ENCODE data around the gene DDX53. TPM values are rescaled to one million over a fixed set of nuclear protein-coding genes. Genes with fewer than 3 reads are reported as not detected.

The DDX53 gene
- total RNA-seq, 1 donor from 2014 or later: not detected

DNA sequence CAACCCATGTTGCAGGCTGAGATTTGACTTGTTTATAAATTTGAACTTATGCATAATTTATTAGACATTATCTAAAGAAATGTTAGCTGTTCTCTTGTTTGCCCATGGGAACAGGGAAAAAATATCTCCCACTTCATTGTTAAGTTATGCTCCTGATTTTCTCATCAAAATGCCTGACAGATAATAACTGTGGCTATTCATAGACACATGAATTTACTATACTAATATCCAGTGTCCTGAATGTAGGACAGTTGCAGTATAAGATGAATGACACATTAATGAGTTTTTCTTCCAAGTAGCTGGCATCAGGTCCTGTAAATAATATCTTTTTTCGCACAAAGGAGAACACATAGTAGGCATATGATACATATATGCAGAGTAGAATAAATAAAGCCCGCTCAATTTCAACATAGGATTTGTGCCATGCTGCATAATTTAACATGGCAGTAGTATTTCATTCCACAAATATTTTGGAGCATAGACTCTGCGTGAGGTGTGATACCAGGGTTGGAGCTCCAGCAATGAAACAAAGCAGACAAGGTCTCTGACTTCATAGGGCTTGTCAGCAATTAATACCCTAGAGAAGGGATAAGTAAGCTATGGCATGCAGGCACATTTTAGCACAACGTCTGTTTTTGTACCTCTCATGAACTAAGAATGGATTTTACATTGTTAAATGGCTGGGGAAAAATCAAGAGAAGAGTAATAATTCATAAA is 40.4 kb upstream of the DDX53 start:
- no peaks in the 10 kb centered on the region for H3K4me1 Mint-ChIP-seq (ENCODE audit: low read depth, unreplicated experiment)
- no peaks in the 10 kb centered on the region for H3K36me3 Mint-ChIP-seq (ENCODE audit: unreplicated experiment)
- H3K4me3 Mint-ChIP-seq (ENCODE audit: unreplicated experiment): no peak overlapping the region
- no peak for DNase-seq
- H3K27ac Mint-ChIP-seq (ENCODE audit: unreplicated experiment): no peak overlapping the region
- TF ChIP-seq, protein P1, sequence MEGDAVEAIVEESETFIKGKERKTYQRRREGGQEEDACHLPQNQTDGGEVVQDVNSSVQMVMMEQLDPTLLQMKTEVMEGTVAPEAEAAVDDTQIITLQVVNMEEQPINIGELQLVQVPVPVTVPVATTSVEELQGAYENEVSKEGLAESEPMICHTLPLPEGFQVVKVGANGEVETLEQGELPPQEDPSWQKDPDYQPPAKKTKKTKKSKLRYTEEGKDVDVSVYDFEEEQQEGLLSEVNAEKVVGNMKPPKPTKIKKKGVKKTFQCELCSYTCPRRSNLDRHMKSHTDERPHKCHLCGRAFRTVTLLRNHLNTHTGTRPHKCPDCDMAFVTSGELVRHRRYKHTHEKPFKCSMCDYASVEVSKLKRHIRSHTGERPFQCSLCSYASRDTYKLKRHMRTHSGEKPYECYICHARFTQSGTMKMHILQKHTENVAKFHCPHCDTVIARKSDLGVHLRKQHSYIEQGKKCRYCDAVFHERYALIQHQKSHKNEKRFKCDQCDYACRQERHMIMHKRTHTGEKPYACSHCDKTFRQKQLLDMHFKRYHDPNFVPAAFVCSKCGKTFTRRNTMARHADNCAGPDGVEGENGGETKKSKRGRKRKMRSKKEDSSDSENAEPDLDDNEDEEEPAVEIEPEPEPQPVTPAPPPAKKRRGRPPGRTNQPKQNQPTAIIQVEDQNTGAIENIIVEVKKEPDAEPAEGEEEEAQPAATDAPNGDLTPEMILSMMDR (IDR thresholded peaks at IDR 0.05; ENCODE audit: partially characterized antibody, unreplicated experiment): no peak
- H3K27me3 Mint-ChIP-seq (ENCODE audit: unreplicated experiment): peaks cover 2% of the 10 kb centered on the region
- H3K9me3 Mint-ChIP-seq (ENCODE audit: unreplicated experiment): no peaks in the 10 kb centered on the region

DNA sequence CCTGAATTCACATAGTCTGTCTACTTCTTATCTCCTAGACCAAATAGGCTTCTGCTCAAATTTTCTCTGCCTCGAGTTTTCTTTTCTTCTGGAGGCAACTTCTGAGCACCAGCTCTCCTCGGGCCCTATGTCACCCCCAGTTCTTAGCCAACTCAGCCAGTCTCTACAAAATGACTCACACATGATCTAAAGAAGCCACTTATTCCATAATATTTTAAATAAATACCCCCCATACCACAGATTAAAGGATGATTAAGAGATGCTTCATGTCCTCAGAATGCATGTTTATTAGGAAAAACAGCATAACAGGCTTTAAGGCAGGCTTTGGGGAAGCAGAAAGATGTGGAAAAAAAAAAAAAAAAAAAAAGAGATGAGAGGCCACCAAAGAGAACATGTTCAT is 36.6 kb upstream of the DDX53 start:
- DNase-seq: no peak
- no peak overlapping the region for H3K4me3 Mint-ChIP-seq (ENCODE audit: unreplicated experiment)
- TF ChIP-seq, protein P1 (IDR thresholded peaks at IDR 0.05; ENCODE audit: partially characterized antibody, unreplicated experiment): no peak
- peaks cover 2% of the 10 kb centered on the region for H3K27me3 Mint-ChIP-seq (ENCODE audit: unreplicated experiment)
- H3K27ac Mint-ChIP-seq (ENCODE audit: unreplicated experiment): no peak overlapping the region
- H3K9me3 Mint-ChIP-seq (ENCODE audit: unreplicated experiment): no peaks in the 10 kb centered on the region
- no peaks in the 10 kb centered on the region for H3K4me1 Mint-ChIP-seq (ENCODE audit: low read depth, unreplicated experiment)
- H3K36me3 Mint-ChIP-seq (ENCODE audit: unreplicated experiment): no peaks in the 10 kb centered on the region

DNA sequence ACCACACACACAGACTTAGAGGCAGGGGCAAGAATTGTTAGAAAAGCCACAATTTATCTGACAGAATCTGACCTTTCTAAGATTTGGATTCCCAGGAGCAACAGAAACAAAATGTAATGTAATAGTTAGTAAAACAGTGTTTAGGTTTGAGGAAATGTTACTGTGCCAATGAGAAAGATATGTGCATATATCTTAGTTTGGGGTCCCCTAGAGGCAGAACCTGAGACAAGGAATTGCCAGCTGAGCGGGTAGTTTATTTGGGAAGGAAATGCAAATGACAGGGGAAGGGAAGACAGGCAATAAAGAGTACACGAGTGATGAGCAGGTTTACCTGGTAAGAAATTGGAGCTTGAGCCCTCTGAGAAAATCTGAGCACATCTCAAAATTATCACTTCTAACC is 31.3 kb upstream of the DDX53 start:
- H3K27ac Mint-ChIP-seq (ENCODE audit: unreplicated experiment): no peak overlapping the region
- no peaks in the 10 kb centered on the region for H3K27me3 Mint-ChIP-seq (ENCODE audit: unreplicated experiment)
- no peaks in the 10 kb centered on the region for H3K36me3 Mint-ChIP-seq (ENCODE audit: unreplicated experiment)
- no peaks in the 10 kb centered on the region for H3K9me3 Mint-ChIP-seq (ENCODE audit: unreplicated experiment)
- no peak for DNase-seq
- H3K4me3 Mint-ChIP-seq (ENCODE audit: unreplicated experiment): no peak overlapping the region
- TF ChIP-seq, protein P1 (IDR thresholded peaks at IDR 0.05; ENCODE audit: partially characterized antibody, unreplicated experiment): no peak
- H3K4me1 Mint-ChIP-seq (ENCODE audit: low read depth, unreplicated experiment): no peaks in the 10 kb centered on the region

GRCh38 chrX:22969411-22969810 is 30.3 kb upstream of the DDX53 start:
- no peaks in the 10 kb centered on the region for H3K4me1 Mint-ChIP-seq (ENCODE audit: low read depth, unreplicated experiment)
- no peaks in the 10 kb centered on the region for H3K27me3 Mint-ChIP-seq (ENCODE audit: unreplicated experiment)
- TF ChIP-seq, protein P1 (IDR thresholded peaks at IDR 0.05; ENCODE audit: partially characterized antibody, unreplicated experiment): no peak
- H3K4me3 Mint-ChIP-seq (ENCODE audit: unreplicated experiment): no peak overlapping the region
- DNase-seq: no peak
- no peaks in the 10 kb centered on the region for H3K9me3 Mint-ChIP-seq (ENCODE audit: unreplicated experiment)
- no peak overlapping the region for H3K27ac Mint-ChIP-seq (ENCODE audit: unreplicated experiment)
- H3K36me3 Mint-ChIP-seq (ENCODE audit: unreplicated experiment): no peaks in the 10 kb centered on the region

GRCh38 chrX:22970861-22971260 is 28.9 kb upstream of the DDX53 start:
- Mint-ChIP-seq H3K27ac (ENCODE audit: unreplicated experiment) (no peak overlapping the region), H3K4me1 (ENCODE audit: low read depth, unreplicated experiment) (no peaks in the 10 kb centered on the region)

More at GRCh38 chrX:22970861-22971260, 28.9 kb upstream of the DDX53 start:
- Mint-ChIP-seq H3K9me3 (ENCODE audit: unreplicated experiment) (no peaks in the 10 kb centered on the region), H3K36me3 (ENCODE audit: unreplicated experiment) (no peaks in the 10 kb centered on the region), H3K27me3 (ENCODE audit: unreplicated experiment) (no peaks in the 10 kb centered on the region), H3K4me3 (ENCODE audit: unreplicated experiment) (no peak overlapping the region)
- TF ChIP-seq, protein P1 (IDR thresholded peaks at IDR 0.05; ENCODE audit: partially characterized antibody, unreplicated experiment): no peak
- no peak for DNase-seq

All from glutamatergic neuron (in vitro differentiated cells).